Upper lobe of left lung (tissue), 6 donors: ENCODE results near the gene RIPOR2. TPM values are rescaled to one million over a fixed set of nuclear protein-coding genes. Genes with fewer than 3 reads are reported as not detected.

Experiments
- ATAC-seq, 2 donors: fragments of 200-7000 bp; cut with Tn5 transposase; one replicate each; pipeline ENCODE4 v1.9.1; 2022; ENCODE audit warnings: mild to moderate bottlenecking in 2 of 2, moderate library complexity in 2 of 2; ENCODE audit not compliant: low FRiP score in 2 of 2
- DNase-seq, 2 donors: peaks; one replicate each; pipeline ENCODE4 v3.0.0-alpha.2; 2019 to 2020
- H3K27ac ChIP-seq, 4 donors: fragments of 200-600 bp; sonication (generic); one replicate each; pipeline ENCODE4 v1.5.1; 2016 to 2019
- H3K27me3 ChIP-seq, 4 donors: fragments of 200-600 bp; sonication (generic); one replicate each; pipeline ENCODE4 v1.5.1; 2017 to 2019
- H3K36me3 ChIP-seq, 4 donors: fragments of 200-600 bp; sonication (generic); one replicate each; pipeline ENCODE4 v1.5.1; 2016 to 2019
- H3K4me1 ChIP-seq, 4 donors: fragments of 200-600 bp; sonication (generic); one replicate each; pipeline ENCODE4 v1.5.1; 2018 to 2019
- H3K4me3 ChIP-seq, 4 donors: fragments of 200-600 bp; sonication (generic); one replicate each; pipeline ENCODE4 v1.5.1; 2017 to 2019; ENCODE audit warnings: mild to moderate bottlenecking in 2 of 4, moderate library complexity in 1 of 4
- H3K9me3 ChIP-seq, 4 donors: fragments of 200-600 bp; sonication (generic); one replicate each; pipeline ENCODE4 v1.5.1; 2018 to 2019
- EP300 ChIP-seq, 4 donors: sonication (generic); formaldehyde crosslinking; IDR thresholded peaks; one replicate each; pipeline ENCODE4 v1.5.1; 2017; ENCODE audit warnings: antibody characterized with exemption in 4 of 4, control low read depth in 2 of 4
- POLR2A ChIP-seq, 4 donors: fragments of 450-650 bp; IDR thresholded peaks; one replicate each; pipeline ENCODE4 v1.5.1; 2016 to 2017; ENCODE audit warnings: antibody characterized with exemption in 4 of 4, mild to moderate bottlenecking in 2 of 4
- POLR2AphosphoS5 ChIP-seq, 2 donors: sonication (generic); formaldehyde crosslinking; IDR thresholded peaks; one replicate each; pipeline ENCODE4 v1.5.1; 2017; ENCODE audit warnings: antibody characterized with exemption in 2 of 2
- WGBS, 2 donors: methylation state at CpG; one replicate each; pipeline ENCODE4 v1.1.5; 2017 to 2018; 5-methylcytosine and 5-hydroxymethylcytosine counted together
- total RNA-seq, 6 donors: library from RNA; depleted of rRNA in 4 of 6; stranded (reverse); fragments of >200 nt in 4 of 6; gene quantifications; one replicate each; pipeline versions ENCODE4 v1.1.0 to v1.2.1, GENCODE V29; 2016 to 2021
- TF ChIP-seq, protein P1 (sequence below), 6 experiments: fragments of 450-650 bp in 4 of 6; fragments of 200-600 bp in 2 of 6; sonication (generic) in 2 of 6; IDR thresholded peaks; one replicate each; pipeline ENCODE4 v1.5.1; 2016 to 2019; ENCODE audit warnings: antibody characterized with exemption in 6 of 6
- donor health status: DM: no; HTN: no; CAD: no; lungs with moderate emphysema.
- donor health status: DM: no; HTN: yes; CAD: no; lungs with severe emphysema.

The RIPOR2 gene
- total RNA-seq, 6 donors from 2014 or later, result 25.3 to 67.1 (median 48.3) TPM

DNA sequence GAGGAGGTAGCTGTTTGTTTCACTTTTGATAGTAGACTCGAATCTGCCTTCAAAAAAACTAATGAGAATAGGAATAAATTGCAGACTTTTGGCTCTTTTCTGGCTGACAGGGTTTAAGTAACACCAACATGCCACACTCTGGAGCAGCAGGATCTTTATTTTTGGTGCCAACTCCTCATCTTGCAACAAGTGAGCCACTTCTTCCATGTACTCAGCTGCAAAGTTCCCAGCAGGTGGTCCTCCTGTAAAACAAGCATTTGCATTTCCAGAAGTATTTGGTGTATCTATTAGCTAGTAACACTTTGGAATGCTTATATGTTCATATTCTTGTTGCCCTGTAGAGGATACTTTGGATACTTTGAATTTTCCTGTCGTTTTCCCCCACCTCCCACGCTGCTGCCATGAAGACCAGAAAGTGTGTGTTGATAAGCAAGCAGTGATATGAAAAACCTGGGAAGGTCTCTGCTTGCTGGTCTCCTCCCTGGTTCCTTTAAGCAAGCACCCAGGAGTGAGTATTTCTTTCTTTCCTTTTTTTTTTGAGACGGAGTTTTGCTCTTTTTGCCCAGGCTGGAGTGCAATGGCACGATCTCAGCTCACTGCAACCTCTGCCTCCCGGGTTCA lies 138.1 kb downstream of the RIPOR2 start:
- H3K27me3 ChIP-seq, result no peaks in the 10 kb centered on the region
- ATAC-seq, result no peak

DNA sequence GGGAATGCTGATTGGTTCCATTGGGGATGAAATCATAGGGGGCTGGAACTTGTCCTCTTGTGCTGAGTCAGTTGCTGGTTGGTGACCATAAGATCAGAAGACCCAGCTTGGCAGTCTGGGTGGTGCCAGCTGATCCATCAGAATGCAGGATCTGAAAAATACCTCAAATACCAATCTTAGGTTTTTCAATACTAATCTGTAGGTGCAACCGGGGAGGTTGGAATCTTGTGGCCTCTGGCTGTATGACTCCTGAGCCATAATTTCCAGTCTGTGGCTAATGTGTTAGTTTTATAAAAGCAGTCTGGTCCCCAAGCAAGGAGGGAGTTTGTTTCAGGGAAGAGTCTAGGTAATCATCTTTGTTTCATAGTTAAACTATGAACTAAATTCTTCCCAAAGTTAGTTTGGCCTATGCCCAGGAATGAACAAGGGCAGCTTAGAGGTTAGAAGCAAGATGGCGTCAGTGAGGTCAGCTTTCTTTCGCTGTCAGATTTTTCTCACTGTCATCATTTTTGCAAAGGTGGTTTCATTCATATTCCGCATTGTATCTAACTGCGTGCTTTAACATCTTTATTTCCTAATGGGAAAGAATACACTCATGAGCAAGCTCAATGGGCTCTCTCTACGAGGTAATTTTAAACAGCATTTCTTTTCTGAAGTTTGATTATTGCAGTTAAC lies 139.0 kb downstream of the RIPOR2 start:
- H3K4me1 ChIP-seq, result no peaks in the 10 kb centered on the region
- H3K4me3 ChIP-seq, result no peak overlapping the region
- no peaks in the 10 kb centered on the region for H3K9me3 ChIP-seq
- DNase-seq (no peak), ATAC-seq (no peak)
- H3K27ac ChIP-seq, result no peak overlapping the region
- WGBS, 2 donors, result 93 to 94% methylated on average over 6 of the region's 6 CpGs
- H3K36me3 ChIP-seq, result no peaks in the 10 kb centered on the region
- TF ChIP-seq, protein P1, sequence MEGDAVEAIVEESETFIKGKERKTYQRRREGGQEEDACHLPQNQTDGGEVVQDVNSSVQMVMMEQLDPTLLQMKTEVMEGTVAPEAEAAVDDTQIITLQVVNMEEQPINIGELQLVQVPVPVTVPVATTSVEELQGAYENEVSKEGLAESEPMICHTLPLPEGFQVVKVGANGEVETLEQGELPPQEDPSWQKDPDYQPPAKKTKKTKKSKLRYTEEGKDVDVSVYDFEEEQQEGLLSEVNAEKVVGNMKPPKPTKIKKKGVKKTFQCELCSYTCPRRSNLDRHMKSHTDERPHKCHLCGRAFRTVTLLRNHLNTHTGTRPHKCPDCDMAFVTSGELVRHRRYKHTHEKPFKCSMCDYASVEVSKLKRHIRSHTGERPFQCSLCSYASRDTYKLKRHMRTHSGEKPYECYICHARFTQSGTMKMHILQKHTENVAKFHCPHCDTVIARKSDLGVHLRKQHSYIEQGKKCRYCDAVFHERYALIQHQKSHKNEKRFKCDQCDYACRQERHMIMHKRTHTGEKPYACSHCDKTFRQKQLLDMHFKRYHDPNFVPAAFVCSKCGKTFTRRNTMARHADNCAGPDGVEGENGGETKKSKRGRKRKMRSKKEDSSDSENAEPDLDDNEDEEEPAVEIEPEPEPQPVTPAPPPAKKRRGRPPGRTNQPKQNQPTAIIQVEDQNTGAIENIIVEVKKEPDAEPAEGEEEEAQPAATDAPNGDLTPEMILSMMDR (IDR thresholded peaks at IDR 0.05), result no peak
- TF ChIP-seq EP300 (IDR thresholded peaks at IDR 0.05), result no peak
- no peak for TF ChIP-seq POLR2A (IDR thresholded peaks at IDR 0.05)
- TF ChIP-seq POLR2AphosphoS5 (IDR thresholded peaks at IDR 0.05), result no peak
- H3K27me3 ChIP-seq, result no peaks in the 10 kb centered on the region

More for the DNA sequence above, 138.1 kb downstream of the RIPOR2 start:
- TF ChIP-seq POLR2A (IDR thresholded peaks at IDR 0.05), result no peak
- TF ChIP-seq EP300 (IDR thresholded peaks at IDR 0.05), result no peak
- TF ChIP-seq, protein P1 (IDR thresholded peaks at IDR 0.05), result no peak
- no peak for TF ChIP-seq POLR2AphosphoS5 (IDR thresholded peaks at IDR 0.05)
- Histone ChIP-seq H3K27ac (no peak overlapping the region), H3K4me3 (no peak overlapping the region), H3K9me3 (no peaks in the 10 kb centered on the region), H3K4me1 (no peaks in the 10 kb centered on the region), H3K36me3 (no peaks in the 10 kb centered on the region)
- WGBS, 2 donors, result 78 to 81% methylated on average over 6 of the region's 6 CpGs
- no peak for DNase-seq

DNA sequence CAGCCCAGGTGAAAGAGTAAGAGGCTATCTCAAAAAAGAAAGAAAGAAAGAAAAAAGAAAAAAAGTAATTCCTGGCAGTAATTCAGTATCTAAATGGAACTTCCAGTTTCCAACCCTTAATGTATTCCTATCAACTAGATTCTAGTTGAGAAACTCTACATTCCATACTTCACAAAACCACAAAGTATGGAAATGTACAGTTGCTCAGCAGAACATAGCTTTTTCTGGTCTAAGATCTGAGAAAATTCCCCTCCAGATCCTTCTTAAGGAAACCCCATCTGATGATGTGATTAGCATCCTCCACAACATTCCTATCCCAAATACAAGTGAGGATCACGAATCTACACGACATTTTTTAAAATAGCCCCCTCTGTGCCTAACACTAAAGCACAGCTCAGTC lies 140.7 kb downstream of the RIPOR2 start:
- no peak overlapping the region for H3K4me3 ChIP-seq
- no peak for TF ChIP-seq EP300 (IDR thresholded peaks at IDR 0.05)
- no peak for TF ChIP-seq POLR2A (IDR thresholded peaks at IDR 0.05)
- TF ChIP-seq, protein P1 (IDR thresholded peaks at IDR 0.05), result no peak
- no peak for TF ChIP-seq POLR2AphosphoS5 (IDR thresholded peaks at IDR 0.05)
- no peak overlapping the region for H3K27ac ChIP-seq
- no peaks in the 10 kb centered on the region for H3K36me3 ChIP-seq
- H3K9me3 ChIP-seq, result no peaks in the 10 kb centered on the region
- WGBS, 2 donors, result 76 to 88% methylated on average over 2 of the region's 2 CpGs
- no peaks in the 10 kb centered on the region for H3K4me1 ChIP-seq
- DNase-seq, result no peak
- no peaks in the 10 kb centered on the region for H3K27me3 ChIP-seq
- ATAC-seq, result no peak

DNA sequence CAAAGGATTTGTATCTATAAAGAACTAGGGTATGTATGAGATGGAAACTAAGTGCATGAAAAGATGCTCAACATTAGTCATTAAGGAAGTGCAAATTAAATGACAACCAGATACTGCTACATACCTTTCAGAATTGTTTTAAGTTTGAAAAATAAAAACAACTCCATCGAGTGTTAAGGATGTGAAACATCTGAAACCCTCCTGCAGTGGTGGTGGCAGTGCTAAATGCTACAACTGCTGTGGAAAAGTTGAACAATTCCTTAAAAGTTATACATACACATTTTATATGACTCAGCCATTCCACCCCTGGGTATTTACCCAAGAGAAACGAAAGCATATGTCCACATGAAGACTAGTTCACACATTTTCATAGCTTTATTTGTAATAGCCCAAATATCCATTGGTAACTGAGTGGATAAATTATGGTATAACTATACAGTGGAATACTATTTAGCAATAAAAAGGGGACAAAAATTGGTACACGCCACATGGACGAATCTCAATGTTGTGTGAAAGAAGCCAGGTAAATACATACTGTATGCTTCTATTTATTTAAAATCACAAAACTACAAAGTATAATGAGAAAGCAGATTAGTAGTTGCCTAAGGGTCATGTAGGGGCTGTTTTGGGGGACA lies 147.6 kb downstream of the RIPOR2 start:
- H3K27ac ChIP-seq, result no peak overlapping the region
- ATAC-seq (no peak), DNase-seq (no peak)
- H3K9me3 ChIP-seq, result no peaks in the 10 kb centered on the region
- peaks cover 0 to 32% (median 11%) of the 10 kb centered on the region in 4 donors for H3K36me3 ChIP-seq
- WGBS, 2 donors, result 94 to 96% methylated on average over 4 of the region's 4 CpGs
- H3K4me1 ChIP-seq, result no peaks in the 10 kb centered on the region
- H3K4me3 ChIP-seq, result no peak overlapping the region
- TF ChIP-seq POLR2A (IDR thresholded peaks at IDR 0.05) (no peak), EP300 (IDR thresholded peaks at IDR 0.05) (no peak), POLR2AphosphoS5 (IDR thresholded peaks at IDR 0.05) (no peak)
- TF ChIP-seq, protein P1 (IDR thresholded peaks at IDR 0.05), result no peak
- no peaks in the 10 kb centered on the region for H3K27me3 ChIP-seq
